GM12873 (cell line): ENCODE results near the gene SLC39A11.

Source experiments
- TF ChIP-seq, protein P1 (sequence below): IDR thresholded peaks from 2 replicates; pipeline ENCODE4 v1.5.1; 2012; ENCODE audit warnings: low read depth, mild to moderate bottlenecking, moderate library complexity, low read length, control low read depth; ENCODE audit not compliant: insufficient read depth; ENCODE audit errors: missing control alignments

Gene SLC39A11, protein sequence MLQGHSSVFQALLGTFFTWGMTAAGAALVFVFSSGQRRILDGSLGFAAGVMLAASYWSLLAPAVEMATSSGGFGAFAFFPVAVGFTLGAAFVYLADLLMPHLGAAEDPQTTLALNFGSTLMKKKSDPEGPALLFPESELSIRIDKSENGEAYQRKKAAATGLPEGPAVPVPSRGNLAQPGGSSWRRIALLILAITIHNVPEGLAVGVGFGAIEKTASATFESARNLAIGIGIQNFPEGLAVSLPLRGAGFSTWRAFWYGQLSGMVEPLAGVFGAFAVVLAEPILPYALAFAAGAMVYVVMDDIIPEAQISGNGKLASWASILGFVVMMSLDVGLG

DNA sequence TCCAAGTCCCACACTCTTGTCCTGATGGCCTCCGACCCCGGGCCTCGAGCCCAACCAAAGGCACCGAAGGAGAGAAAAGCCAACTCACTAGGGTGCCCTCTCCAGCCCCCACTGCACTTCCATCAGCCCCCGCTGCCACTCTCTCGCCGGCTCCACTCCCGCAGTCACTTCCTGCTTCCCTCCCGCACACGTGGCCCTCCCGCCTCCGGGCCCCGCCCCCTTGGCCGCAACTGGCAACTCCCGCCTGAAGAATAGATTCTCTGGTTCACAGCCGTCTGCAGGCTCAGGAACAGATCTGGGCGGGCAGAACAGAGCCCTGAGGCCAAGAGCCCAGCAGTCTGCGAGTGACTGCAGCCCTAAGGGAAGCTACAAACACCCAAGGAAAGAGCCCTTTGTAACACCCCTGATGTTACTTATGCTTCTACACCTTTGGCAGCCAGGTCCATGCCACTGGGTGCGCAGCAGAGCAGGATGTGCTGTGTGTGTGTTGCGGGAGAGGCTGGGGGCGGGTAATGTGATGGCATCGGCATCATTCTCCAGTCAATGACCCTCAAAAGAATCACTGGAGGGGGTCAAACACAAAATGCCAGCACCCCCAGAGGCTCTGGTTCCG, at the start of gene SLC39A11:
Gene SLC39A11, minus strand, starts transcription at position 166 of the 613 bp plus-strand sequence. CDS start 3,924 bp downstream, outside the sequence.
- TF ChIP-seq, protein P1, sequence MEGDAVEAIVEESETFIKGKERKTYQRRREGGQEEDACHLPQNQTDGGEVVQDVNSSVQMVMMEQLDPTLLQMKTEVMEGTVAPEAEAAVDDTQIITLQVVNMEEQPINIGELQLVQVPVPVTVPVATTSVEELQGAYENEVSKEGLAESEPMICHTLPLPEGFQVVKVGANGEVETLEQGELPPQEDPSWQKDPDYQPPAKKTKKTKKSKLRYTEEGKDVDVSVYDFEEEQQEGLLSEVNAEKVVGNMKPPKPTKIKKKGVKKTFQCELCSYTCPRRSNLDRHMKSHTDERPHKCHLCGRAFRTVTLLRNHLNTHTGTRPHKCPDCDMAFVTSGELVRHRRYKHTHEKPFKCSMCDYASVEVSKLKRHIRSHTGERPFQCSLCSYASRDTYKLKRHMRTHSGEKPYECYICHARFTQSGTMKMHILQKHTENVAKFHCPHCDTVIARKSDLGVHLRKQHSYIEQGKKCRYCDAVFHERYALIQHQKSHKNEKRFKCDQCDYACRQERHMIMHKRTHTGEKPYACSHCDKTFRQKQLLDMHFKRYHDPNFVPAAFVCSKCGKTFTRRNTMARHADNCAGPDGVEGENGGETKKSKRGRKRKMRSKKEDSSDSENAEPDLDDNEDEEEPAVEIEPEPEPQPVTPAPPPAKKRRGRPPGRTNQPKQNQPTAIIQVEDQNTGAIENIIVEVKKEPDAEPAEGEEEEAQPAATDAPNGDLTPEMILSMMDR, result no peak

DNA sequence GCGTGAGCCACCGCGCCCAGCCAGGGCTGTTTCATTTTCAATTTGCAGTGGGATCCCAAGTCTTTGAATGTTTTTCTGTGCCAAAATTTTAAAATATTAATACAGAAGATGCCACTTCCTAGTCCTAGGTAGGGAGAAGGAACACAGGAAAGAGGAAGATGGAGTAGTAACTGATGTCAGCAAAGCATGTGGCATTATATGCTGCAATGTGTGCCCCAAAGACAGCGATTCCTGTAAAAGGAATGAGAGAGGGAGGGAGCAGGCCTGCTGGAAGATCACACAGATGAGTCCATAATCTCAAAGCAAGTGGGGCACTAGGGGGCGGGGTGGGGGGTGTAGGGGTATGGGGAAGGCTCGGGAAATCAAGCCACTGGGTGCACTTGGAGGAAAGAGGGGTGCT, 48.9 kb upstream of the SLC39A11 start:
- TF ChIP-seq, protein P1, result no peak

DNA sequence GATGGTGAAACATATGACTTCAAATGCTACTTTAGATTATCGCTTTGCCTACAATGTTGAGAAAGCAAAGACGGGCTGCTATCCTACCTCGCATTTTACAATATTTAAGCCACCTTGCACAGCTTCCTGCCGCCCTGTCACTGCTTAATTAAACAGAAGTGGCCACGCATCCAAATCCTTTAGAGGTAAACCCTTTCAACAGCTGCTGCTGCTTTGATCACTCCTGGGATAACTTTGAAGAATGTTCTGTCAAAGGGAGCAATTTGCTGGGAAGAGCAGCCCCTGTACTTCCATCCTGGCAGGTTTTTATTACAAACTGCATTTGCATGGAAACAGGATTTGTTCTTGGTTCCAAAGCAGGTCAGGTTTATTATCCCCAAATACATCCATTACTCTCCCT, 48.1 kb upstream of the SLC39A11 start:
- TF ChIP-seq, protein P1, result no peak

DNA sequence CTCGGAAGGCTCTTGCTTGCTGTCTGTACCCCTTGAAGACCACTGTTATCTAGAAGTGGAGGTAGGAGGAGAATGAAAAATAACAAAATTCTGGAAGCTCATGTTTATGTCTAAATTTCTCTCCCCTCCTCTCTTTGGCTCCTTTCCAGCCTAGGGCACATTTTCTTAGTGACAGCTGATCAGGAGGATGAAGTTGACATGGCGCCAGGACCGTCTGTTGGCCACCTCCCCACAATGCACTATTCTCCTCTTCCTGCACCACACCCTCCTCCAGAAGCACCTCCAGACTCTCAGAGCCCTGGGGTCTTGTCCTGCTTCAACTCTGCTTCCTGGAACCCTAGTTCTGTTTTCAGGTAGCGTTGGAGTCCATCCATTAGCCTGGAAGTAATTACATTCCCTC, 46.8 kb upstream of the SLC39A11 start:
- TF ChIP-seq, protein P1, result no peak

DNA sequence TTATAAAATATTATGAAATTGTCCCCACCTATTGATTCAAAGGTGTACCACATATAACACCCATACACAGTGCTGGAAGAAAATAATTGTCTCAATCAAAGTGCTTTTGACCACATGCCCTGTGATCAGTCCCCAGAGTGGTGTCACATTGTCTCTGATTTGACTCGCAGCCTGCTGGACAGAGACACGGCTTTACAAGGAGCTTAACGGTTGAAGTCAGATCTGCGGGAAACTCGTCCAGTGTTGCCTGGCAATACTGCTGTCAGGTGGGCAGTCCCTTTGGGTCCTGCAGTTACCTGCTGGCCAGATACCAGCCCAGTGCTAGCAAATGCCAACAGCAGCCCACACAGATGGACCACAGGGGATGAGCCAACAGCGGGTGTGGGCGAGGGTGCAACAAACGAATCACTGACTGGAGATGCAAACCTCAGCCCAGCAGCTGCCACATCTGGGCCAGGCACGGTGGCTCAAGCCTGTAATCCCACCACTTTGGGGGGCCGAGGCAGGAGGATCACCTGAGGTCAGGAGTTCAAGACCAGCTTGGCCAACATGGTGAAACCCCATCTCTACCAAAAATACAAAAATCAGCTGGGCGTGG, 46.2 kb upstream of the SLC39A11 start:
- TF ChIP-seq, protein P1, result no peak

DNA sequence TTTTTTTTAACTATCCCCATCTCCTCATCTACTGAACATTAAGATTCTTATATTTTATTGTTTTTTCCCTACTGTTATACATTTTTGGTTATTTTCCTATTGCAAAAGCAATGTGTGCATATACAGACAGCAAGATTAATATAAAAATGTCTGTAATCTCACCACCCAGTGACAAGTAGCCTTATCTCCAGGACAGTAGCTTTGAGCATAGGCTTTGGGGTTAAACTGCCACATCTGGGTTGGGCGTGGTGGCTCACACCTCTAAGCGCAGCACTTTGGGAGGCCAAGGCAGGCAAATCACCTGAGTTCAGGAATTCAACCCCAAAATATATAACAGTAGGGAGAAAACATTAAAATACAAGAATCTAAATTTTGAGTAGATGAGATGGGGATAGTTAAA, 44.9 kb upstream of the SLC39A11 start:
- TF ChIP-seq, protein P1, result no peak

DNA sequence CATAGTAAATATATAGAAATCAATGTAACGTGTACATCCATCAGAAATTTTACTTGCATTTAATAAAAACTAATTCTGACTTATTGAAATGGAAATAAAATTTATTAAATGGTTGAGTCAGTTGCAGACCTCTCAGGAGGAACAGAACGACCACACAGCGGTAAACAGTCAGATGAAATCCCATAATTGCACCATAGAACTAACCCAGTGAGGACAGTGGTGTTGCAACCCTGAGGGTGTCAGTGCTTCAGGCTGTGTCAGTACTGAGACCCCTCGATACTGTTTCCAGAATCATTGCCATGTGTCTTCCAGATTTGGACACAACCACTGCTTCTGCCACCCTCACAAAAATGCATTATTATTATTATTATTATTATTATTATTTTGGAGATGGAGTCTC, 43.3 kb upstream of the SLC39A11 start:
- TF ChIP-seq, protein P1, result no peak
